Endothelial cell of umbilical vein (primary cell): Measurements from ENCODE around the gene PLK5.

Source experiments
- JUN ChIP-seq: IDR thresholded peaks from 2 replicates; pipeline ENCODE4 v1.6.1; 2011; ENCODE audit warnings: borderline replicate concordance, low read depth; ENCODE audit not compliant: insufficient read length, insufficient read depth
- POLR2A ChIP-seq: IDR thresholded peaks from 2 replicates; pipeline ENCODE4 v1.6.1; 2012; ENCODE audit warnings: low read depth, mild to moderate bottlenecking, control low read depth, low read length
- POLR2AphosphoS5 ChIP-seq: IDR thresholded peaks from 2 replicates; pipeline ENCODE4 v1.6.1; 2012; ENCODE audit warnings: low read depth, mild to moderate bottlenecking, control low read depth, low read length, moderate library complexity; ENCODE audit not compliant: insufficient read depth
- TF ChIP-seq, protein P1 (sequence below), 2 donors: IDR thresholded peaks; 1 replicate in 1 of 2; 2 replicates in 1 of 2; pipeline ENCODE4 v1.5.1; 2011; ENCODE audit warnings: low read length in 2 of 2, mild to moderate bottlenecking in 2 of 2, moderate library complexity in 2 of 2, control low read depth in 1 of 2, inconsistent platforms in 1 of 2, low read depth in 1 of 2; ENCODE audit not compliant: insufficient read depth in 1 of 2; ENCODE audit errors: extremely low read depth in 1 of 2

DNA sequence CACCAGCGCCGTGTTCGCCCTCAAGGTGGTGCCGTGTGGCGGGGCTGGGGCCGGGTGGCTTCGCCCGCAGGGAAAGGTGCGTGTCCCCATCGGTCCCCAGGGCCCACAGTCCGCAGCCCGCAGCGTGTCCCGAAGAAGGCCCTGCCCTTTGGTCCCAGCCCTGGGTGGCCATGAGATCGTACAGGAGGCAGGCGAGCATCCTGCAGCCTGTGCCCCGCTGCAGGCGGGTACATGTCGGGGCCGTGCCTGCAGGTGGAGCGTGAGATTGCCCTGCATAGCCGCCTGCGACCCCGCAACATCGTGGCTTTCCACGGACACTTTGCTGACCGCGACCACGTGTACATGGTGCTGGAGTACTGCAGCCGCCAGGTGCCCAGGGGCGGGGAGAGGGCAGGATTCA lies 1.5 kb downstream of the PLK5 start:
- TF ChIP-seq POLR2A (no peak), POLR2AphosphoS5 (no peak), JUN (no peak)
- TF ChIP-seq, protein P1, sequence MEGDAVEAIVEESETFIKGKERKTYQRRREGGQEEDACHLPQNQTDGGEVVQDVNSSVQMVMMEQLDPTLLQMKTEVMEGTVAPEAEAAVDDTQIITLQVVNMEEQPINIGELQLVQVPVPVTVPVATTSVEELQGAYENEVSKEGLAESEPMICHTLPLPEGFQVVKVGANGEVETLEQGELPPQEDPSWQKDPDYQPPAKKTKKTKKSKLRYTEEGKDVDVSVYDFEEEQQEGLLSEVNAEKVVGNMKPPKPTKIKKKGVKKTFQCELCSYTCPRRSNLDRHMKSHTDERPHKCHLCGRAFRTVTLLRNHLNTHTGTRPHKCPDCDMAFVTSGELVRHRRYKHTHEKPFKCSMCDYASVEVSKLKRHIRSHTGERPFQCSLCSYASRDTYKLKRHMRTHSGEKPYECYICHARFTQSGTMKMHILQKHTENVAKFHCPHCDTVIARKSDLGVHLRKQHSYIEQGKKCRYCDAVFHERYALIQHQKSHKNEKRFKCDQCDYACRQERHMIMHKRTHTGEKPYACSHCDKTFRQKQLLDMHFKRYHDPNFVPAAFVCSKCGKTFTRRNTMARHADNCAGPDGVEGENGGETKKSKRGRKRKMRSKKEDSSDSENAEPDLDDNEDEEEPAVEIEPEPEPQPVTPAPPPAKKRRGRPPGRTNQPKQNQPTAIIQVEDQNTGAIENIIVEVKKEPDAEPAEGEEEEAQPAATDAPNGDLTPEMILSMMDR (IDR thresholded peaks at IDR 0.05; ENCODE audit: extremely low read depth in 1 of 2, insufficient read depth in 1 of 2, low read depth in 1 of 2, low read length in 2 of 2): no peak
